ENCODE measurements around the gene DENND4C.

DENND4C gene

DNA sequence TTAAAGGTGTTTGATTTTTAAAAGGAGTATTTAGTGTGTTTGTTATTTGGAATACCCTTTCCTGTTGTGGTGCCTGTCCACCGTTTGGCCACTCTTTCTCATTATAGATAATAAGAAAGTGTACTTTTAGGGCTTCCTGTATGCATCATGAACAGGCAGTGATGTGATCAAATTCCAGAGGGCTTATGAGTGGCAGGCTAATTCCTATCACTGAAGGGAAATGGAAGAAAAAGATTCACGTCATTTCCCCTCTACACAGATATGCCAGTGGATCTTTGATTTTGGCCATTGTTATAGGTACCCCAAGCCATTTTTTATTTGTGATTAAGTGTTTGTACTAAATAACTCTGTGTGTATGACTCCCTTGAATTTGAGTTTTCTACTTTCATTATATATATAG is 112.5 kb downstream of the DENND4C start:
- H3K9me3 ChIP-seq (ENCODE audit: low read length) = no peaks in the 10 kb centered on the region
- no peaks in the 10 kb centered on the region for H4K20me1 ChIP-seq (ENCODE audit: insufficient read depth, low read length)
- H2AFZ ChIP-seq (ENCODE audit: low read length) = no peak overlapping the region
- H3K4me3 ChIP-seq (ENCODE audit: low read depth, low read length, poor library complexity, severe bottlenecking) = no peak overlapping the region
- H3K27ac ChIP-seq (ENCODE audit: low read depth, low read length, poor library complexity, severe bottlenecking) = no peak overlapping the region
- no peaks in the 10 kb centered on the region for H3K4me1 ChIP-seq (ENCODE audit: insufficient read depth, low read length, severe bottlenecking)
- no peaks in the 10 kb centered on the region for H3K9me2 ChIP-seq (ENCODE audit: low read depth, low read length)
- no peaks in the 10 kb centered on the region for H3F3A ChIP-seq (ENCODE audit: insufficient read depth, low read length)
- peaks cover 69% of the 10 kb centered on the region for H3K36me3 ChIP-seq (ENCODE audit: insufficient read depth, low read length)
- no peak overlapping the region for H3K4me2 ChIP-seq (ENCODE audit: low read length)
- TF ChIP-seq, protein P1, sequence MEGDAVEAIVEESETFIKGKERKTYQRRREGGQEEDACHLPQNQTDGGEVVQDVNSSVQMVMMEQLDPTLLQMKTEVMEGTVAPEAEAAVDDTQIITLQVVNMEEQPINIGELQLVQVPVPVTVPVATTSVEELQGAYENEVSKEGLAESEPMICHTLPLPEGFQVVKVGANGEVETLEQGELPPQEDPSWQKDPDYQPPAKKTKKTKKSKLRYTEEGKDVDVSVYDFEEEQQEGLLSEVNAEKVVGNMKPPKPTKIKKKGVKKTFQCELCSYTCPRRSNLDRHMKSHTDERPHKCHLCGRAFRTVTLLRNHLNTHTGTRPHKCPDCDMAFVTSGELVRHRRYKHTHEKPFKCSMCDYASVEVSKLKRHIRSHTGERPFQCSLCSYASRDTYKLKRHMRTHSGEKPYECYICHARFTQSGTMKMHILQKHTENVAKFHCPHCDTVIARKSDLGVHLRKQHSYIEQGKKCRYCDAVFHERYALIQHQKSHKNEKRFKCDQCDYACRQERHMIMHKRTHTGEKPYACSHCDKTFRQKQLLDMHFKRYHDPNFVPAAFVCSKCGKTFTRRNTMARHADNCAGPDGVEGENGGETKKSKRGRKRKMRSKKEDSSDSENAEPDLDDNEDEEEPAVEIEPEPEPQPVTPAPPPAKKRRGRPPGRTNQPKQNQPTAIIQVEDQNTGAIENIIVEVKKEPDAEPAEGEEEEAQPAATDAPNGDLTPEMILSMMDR (IDR thresholded peaks at IDR 0.05; ENCODE audit: low read length) = no peak
- TF ChIP-seq EZH2 (IDR thresholded peaks at IDR 0.05; ENCODE audit: borderline replicate concordance, low read length) = no peak
- H3K27me3 ChIP-seq (ENCODE audit: insufficient read depth, low read length) = no peaks in the 10 kb centered on the region
- no peak overlapping the region for H3K9ac ChIP-seq (ENCODE audit: low read length)
- H3K79me2 ChIP-seq (ENCODE audit: insufficient read depth, low read length) = no peaks in the 10 kb centered on the region

DNA sequence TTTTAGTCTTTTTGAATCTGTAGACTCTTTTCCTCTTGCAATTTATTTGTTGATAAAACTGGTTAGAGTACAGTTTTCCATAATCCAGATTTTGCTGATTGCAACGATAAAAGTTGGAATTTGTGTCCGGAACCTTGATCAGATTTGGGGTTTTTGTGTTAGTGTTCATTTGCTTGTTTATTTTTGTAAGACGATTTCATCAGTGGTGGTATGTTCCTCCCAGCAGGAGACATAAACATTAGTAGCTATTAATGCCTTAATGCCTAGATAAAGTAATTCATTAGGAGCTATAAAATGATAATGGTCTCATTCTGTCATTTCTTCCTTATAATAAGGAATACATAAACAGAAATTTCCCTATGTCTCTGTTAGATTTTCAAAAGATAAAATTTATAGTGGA is 128.2 kb downstream of the DENND4C start:
- Histone ChIP-seq H3K4me2 (ENCODE audit: low read length) (no peak overlapping the region), H3K9me2 (ENCODE audit: low read depth, low read length) (no peaks in the 10 kb centered on the region), H4K20me1 (ENCODE audit: insufficient read depth, low read length) (no peaks in the 10 kb centered on the region), H3K4me3 (ENCODE audit: low read depth, low read length, poor library complexity, severe bottlenecking) (no peak overlapping the region), H3K36me3 (ENCODE audit: insufficient read depth, low read length) (peaks cover 66% of the 10 kb centered on the region), H3K27me3 (ENCODE audit: insufficient read depth, low read length) (no peaks in the 10 kb centered on the region), H2AFZ (ENCODE audit: low read length) (no peak overlapping the region), H3F3A (ENCODE audit: insufficient read depth, low read length) (no peaks in the 10 kb centered on the region), H3K79me2 (ENCODE audit: insufficient read depth, low read length) (no peaks in the 10 kb centered on the region), H3K9me3 (ENCODE audit: low read length) (no peaks in the 10 kb centered on the region), H3K27ac (ENCODE audit: low read depth, low read length, poor library complexity, severe bottlenecking) (no peak overlapping the region), H3K4me1 (ENCODE audit: insufficient read depth, low read length, severe bottlenecking) (no peaks in the 10 kb centered on the region), H3K9ac (ENCODE audit: low read length) (no peak overlapping the region)
- TF ChIP-seq, protein P1 (IDR thresholded peaks at IDR 0.05; ENCODE audit: low read length) = no peak
- no peak for TF ChIP-seq EZH2 (IDR thresholded peaks at IDR 0.05; ENCODE audit: borderline replicate concordance, low read length)

DNA sequence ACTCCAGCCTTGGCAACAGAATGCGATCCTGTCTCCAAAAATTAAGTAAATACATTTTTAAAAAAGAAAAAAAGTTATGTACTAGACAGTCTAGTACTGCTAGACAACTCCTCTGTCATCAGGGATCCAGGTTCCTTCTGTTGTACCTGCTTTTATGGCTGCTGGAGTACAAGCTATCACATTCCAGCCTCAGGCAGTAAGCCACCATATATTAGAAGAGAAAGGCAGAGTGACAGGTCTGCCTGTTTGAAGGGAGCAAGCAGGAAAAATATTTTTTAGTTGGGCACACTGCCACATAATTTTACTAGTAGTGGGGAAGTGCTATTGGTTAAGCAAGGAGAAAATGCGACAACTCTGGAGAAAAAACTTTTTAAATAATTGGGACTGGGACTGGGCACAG is 138.6 kb downstream of the DENND4C start:
- H3K4me3 ChIP-seq (ENCODE audit: low read depth, low read length, poor library complexity, severe bottlenecking) = no peak overlapping the region
- peaks cover 9% of the 10 kb centered on the region for H3K4me1 ChIP-seq (ENCODE audit: insufficient read depth, low read length, severe bottlenecking)
- no peak overlapping the region for H3K27ac ChIP-seq (ENCODE audit: low read depth, low read length, poor library complexity, severe bottlenecking)
- H3K79me2 ChIP-seq (ENCODE audit: insufficient read depth, low read length) = no peaks in the 10 kb centered on the region
- peaks cover 49% of the 10 kb centered on the region for H3K36me3 ChIP-seq (ENCODE audit: insufficient read depth, low read length)
- no peaks in the 10 kb centered on the region for H3K27me3 ChIP-seq (ENCODE audit: insufficient read depth, low read length)
- peaks cover 24% of the 10 kb centered on the region for H3F3A ChIP-seq (ENCODE audit: insufficient read depth, low read length)
- no peak overlapping the region for H3K4me2 ChIP-seq (ENCODE audit: low read length)
- TF ChIP-seq, protein P1 (IDR thresholded peaks at IDR 0.05; ENCODE audit: low read length) = no peak
- no peak for TF ChIP-seq EZH2 (IDR thresholded peaks at IDR 0.05; ENCODE audit: borderline replicate concordance, low read length)
- no peaks in the 10 kb centered on the region for H3K9me3 ChIP-seq (ENCODE audit: low read length)
- no peaks in the 10 kb centered on the region for H4K20me1 ChIP-seq (ENCODE audit: insufficient read depth, low read length)
- H3K9me2 ChIP-seq (ENCODE audit: low read depth, low read length) = no peaks in the 10 kb centered on the region
- no peak overlapping the region for H2AFZ ChIP-seq (ENCODE audit: low read length)
- no peak overlapping the region for H3K9ac ChIP-seq (ENCODE audit: low read length)

All from OCI-LY1 (cell line).